Measurements from ENCODE around the gene RPL28. TPM values are rescaled to one million over a fixed set of nuclear protein-coding genes. Genes with fewer than 3 reads are reported as not detected.

Gene RPL28
- total RNA-seq, 1 donor from 2014 or later, result 2,000 TPM

DNA sequence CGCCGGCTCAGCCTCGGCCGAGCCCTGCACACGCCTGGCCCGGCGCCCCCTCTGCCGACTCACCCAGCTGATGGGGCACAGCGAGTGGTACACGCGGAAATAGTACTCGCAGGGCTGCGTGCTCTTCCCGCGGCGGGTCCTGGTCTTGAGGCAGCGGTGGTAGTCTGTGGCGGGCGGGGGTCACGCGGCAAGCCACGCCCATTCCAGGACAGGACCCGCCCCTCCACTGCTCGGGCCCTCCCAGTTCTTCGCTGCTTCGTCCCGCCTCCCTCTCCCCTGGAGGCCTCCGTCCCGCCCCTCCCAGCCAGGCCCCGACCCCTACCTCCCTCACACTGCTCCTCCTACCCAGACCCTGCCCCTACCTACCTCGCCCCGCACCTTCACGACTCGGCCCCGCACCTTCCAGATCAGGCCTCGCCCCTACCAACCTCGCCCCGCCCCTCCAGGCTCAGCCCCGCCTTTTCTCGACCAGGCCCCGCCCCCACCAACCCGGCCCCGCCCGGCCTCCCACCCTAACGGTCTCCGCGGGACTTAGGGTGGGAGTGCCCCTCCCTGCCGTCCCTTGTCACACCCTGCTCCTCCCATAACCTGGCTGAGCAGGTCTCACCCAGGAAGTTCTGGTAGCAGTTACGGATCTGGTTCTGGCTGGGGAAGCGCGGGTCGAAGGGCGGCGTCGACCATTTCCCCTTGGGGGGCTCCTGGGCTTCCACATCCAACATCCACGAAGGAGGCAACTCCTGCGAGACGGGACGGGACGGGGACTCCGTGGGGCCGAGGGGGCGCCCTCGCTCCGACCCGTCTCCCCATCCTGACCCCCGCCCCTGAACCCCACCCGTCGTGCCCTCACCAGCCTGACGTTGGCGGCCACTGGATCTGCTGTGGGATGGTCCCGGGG is 31.7 kb upstream of the RPL28 start:
- H3K36me3 Mint-ChIP-seq (ENCODE audit: unreplicated experiment), result no peaks in the 10 kb centered on the region
- H3K27me3 Mint-ChIP-seq (ENCODE audit: unreplicated experiment), result peaks cover 41% of the 10 kb centered on the region
- H3K4me3 Mint-ChIP-seq (ENCODE audit: unreplicated experiment), result peak overlapping the region; percentile 71
- no peak for DNase-seq (ENCODE audit: extremely low spot score, unreplicated experiment)
- H3K9me3 Mint-ChIP-seq (ENCODE audit: unreplicated experiment), result no peaks in the 10 kb centered on the region
- no peak overlapping the region for H3K27ac Mint-ChIP-seq (ENCODE audit: unreplicated experiment)
- TF ChIP-seq, protein P1, sequence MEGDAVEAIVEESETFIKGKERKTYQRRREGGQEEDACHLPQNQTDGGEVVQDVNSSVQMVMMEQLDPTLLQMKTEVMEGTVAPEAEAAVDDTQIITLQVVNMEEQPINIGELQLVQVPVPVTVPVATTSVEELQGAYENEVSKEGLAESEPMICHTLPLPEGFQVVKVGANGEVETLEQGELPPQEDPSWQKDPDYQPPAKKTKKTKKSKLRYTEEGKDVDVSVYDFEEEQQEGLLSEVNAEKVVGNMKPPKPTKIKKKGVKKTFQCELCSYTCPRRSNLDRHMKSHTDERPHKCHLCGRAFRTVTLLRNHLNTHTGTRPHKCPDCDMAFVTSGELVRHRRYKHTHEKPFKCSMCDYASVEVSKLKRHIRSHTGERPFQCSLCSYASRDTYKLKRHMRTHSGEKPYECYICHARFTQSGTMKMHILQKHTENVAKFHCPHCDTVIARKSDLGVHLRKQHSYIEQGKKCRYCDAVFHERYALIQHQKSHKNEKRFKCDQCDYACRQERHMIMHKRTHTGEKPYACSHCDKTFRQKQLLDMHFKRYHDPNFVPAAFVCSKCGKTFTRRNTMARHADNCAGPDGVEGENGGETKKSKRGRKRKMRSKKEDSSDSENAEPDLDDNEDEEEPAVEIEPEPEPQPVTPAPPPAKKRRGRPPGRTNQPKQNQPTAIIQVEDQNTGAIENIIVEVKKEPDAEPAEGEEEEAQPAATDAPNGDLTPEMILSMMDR (IDR thresholded peaks at IDR 0.05), result no peak
- H3K4me1 Mint-ChIP-seq (ENCODE audit: unreplicated experiment), result peaks cover 20% of the 10 kb centered on the region

DNA sequence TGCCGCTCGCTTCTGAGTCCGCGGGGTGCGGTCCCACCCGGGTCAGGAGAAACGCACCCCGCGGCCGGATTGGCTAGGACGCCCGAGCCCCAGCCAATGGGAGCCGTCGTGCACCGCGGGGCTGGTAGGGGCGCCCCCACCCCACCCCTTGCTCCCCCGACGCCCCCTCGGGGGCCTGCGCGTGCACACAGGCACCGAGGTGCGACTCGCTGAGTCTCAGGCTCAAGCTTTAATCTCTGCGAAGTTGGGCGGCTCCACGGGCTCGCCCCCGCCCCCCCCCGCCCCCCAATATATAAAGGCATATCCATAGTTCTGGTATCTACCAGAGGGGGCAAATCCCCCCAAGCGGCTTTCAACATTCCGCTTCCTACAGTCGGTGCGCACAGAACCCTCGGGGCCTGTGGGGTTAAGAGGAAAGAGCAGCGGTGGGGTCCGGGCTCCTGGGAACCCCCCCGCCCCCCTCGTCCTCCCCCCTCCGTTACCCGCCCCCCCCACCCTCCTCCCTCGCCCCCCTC is 31.0 kb upstream of the RPL28 start, which contains the start of gene COX6B2:
TSS of gene COX6B2 (minus strand) at position 22 of the 515 bp plus-strand sequence. CDS start 198 bp downstream, outside the sequence.
- Mint-ChIP-seq H3K9me3 (ENCODE audit: unreplicated experiment) (no peaks in the 10 kb centered on the region), H3K36me3 (ENCODE audit: unreplicated experiment) (no peaks in the 10 kb centered on the region), H3K4me1 (ENCODE audit: unreplicated experiment) (peaks cover 18% of the 10 kb centered on the region), H3K4me3 (ENCODE audit: unreplicated experiment) (peak within 1 kb of the TSS; percentile 71), H3K27ac (ENCODE audit: unreplicated experiment) (no peak within 1 kb of the TSS), H3K27me3 (ENCODE audit: unreplicated experiment) (peaks cover 41% of the 10 kb centered on the region)
- no peak for DNase-seq (ENCODE audit: extremely low spot score, unreplicated experiment)
- TF ChIP-seq, protein P1 (IDR thresholded peaks at IDR 0.05), result no peak

DNA sequence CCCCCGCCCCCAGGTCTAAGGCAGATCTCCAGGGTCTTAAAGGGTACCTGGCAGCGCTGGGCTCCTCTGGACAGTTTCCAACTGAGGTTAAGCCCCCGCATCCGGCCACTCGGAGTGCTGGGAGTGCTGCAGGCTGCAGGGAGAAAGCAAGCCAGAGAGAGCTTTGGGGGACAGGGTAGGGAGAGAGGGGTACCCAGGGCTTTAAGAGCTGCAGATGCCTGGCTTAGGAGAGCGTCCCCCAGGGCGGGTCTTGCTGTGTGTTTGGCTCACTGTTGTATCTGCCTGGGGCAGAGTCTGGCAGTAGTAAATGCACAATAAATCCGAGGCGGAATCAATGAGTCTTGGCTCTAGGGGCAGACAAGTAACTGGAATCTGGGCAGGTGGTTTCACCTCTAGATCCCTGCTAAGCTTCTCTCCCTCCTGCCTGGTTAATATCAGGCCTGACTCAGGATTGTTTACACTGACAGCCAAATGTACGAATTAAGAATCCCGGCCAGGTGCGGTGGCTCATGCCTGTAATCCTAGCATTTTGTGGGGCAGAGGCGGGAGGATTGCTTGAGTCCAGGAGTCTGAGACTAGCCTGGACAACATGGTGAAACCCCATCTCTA is 30.4 kb upstream of the RPL28 start:
- TF ChIP-seq, protein P1 (IDR thresholded peaks at IDR 0.05), result no peak
- Mint-ChIP-seq H3K27ac (ENCODE audit: unreplicated experiment) (no peak overlapping the region), H3K27me3 (ENCODE audit: unreplicated experiment) (peaks cover 41% of the 10 kb centered on the region), H3K4me1 (ENCODE audit: unreplicated experiment) (peaks cover 18% of the 10 kb centered on the region), H3K4me3 (ENCODE audit: unreplicated experiment) (no peak overlapping the region), H3K9me3 (ENCODE audit: unreplicated experiment) (no peaks in the 10 kb centered on the region), H3K36me3 (ENCODE audit: unreplicated experiment) (no peaks in the 10 kb centered on the region)
- no peak for DNase-seq (ENCODE audit: extremely low spot score, unreplicated experiment)

DNA sequence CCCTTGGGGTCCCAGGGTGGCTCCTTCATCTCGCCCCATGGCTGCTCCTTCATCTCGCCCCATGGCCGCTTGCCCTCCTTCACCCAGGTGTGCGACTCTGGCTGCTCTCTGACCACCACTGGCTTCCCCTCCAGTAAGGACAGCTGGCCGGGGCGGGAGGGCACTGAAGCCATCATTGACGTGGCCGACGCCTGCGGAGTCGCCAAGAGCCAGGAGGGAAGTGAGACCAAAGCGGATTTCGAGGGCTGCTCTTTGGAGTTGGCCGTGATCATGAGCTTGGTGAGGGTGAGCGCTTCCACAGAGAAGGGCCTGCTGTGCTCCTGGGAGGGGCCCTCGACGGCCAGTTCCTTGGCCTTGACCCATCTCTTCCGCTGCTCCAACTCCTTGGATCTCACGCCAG is 27.2 kb upstream of the RPL28 start:
- Mint-ChIP-seq H3K27ac (ENCODE audit: unreplicated experiment) (no peak overlapping the region), H3K9me3 (ENCODE audit: unreplicated experiment) (no peaks in the 10 kb centered on the region), H3K4me3 (ENCODE audit: unreplicated experiment) (no peak overlapping the region), H3K4me1 (ENCODE audit: unreplicated experiment) (peaks cover 8% of the 10 kb centered on the region), H3K36me3 (ENCODE audit: unreplicated experiment) (no peaks in the 10 kb centered on the region), H3K27me3 (ENCODE audit: unreplicated experiment) (peaks cover 22% of the 10 kb centered on the region)
- TF ChIP-seq, protein P1 (IDR thresholded peaks at IDR 0.05), result no peak
- no peak for DNase-seq (ENCODE audit: extremely low spot score, unreplicated experiment)
